Fibroblast of the conjunctiva (primary cell): ENCODE data around the gene PPAN.

Experiments
- DNase-seq: peaks from one replicate; pipeline ENCODE4 v3.0.0-alpha.2; 2010; ENCODE audit warnings: low read depth

Gene PPAN, protein sequence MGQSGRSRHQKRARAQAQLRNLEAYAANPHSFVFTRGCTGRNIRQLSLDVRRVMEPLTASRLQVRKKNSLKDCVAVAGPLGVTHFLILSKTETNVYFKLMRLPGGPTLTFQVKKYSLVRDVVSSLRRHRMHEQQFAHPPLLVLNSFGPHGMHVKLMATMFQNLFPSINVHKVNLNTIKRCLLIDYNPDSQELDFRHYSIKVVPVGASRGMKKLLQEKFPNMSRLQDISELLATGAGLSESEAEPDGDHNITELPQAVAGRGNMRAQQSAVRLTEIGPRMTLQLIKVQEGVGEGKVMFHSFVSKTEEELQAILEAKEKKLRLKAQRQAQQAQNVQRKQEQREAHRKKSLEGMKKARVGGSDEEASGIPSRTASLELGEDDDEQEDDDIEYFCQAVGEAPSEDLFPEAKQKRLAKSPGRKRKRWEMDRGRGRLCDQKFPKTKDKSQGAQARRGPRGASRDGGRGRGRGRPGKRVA

DNA sequence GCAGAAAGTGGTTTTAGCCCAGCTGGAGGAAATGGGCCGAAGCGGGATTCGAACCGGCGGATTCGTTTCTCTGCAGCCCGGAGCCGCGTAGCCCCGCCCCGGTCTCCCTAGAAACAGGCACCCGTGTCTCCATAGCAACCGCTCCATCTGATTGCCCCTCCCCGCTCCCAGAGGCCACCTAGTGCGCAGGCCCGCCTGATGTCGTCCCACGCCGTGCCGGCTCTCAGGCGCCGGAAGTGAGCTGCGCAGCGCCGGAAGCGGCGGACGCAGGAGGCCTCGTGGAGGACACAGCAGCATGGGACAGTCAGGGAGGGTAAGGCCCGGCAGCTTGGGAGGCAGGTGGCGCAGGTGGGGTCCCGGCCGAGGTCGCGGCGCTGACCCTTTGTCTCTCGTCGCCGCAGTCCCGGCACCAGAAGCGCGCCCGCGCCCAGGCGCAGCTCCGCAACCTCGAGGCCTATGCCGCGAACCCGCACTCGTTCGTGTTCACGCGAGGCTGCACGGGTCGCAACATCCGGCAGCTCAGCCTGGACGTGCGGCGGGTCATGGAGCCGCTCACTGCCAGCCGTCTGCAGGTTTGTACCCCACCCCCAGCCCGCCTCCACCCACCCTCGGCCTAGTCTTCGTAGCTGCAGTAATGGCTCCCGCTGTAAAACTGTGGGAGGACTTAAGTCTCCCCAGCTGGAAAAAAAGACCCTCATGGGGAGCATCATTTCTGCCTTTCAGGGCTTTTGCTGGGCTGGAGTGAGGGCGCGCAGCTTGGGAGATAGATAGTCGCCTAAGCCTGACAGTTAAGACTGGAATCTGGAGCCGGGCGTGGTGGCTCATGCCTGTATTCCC is at the start of gene PPAN:
PPAN (plus strand) TSS at position 263 of the 837 bp plus-strand sequence; CDS start at position 296, 33 bp downstream.
- peak; percentile 98 for DNase-seq

DNA sequence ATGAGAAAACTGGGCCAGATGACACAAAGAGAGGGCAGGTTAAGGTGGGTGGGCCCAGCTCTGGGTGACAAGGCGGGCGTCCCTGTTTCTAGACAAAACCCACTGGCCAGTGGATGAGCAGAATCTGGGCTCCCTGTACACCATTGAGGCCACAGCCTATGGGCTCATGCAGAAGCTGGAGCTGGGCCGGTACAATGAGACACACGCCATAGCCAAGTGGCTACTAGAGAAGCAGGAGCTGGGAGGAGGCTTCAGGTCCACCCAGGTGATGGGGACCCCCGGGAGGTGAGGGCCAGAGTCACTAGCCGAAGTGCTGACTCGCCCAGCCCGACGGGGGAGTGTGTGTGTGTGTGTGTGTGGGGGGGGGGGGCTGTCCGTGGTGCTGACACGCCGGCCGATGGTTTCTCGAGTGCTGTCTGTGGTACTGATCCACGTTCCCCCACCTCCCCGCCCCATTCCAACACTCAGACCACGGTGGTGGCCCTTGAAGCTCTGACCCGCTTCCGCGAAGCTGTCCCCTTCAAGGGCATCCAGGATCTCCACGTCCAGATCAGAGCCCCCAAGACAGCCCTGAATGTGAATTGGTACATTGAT is 44.3 kb upstream of the PPAN start:
- DNase-seq, result no peak

DNA sequence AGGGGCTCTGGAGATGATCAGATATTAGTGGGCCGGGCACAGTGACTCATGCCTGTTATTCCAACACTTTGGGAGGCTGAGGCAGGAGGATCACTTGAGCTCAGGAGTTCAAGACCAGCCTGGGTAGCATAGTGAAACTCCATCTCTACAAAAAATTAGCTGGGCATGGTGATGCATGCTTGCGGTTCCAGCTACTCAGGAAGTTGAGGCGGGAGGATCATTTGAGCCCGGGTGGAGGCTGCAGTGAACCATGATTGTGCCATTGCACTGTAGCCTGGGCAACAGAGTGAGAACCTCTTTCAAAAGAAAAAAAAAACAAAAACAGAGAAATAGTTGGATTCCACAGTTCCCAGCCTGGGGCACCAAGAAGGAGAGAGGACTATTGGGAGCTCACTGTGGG is 38.0 kb upstream of the PPAN start:
- DNase-seq, result no peak

DNA sequence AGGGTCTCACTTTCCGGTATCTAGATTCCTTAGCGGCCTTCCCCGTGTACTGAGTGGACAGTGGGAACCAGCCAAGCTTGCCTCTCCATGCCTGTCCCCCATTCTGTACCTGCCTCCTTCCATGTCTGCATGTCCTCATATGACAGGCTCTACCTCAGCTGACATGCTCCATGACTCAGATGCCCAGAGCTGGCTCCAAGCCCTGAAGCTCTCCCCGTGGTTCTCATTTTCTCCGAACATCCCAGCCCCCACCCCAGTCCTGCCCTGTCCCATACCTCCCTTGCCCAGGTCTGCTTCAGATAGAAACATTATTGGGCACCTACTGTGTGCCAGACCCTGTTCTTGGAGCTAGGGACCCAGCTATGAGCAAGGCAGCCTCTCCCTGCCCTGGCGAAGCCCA is 37.1 kb upstream of the PPAN start:
- DNase-seq, result no peak

DNA sequence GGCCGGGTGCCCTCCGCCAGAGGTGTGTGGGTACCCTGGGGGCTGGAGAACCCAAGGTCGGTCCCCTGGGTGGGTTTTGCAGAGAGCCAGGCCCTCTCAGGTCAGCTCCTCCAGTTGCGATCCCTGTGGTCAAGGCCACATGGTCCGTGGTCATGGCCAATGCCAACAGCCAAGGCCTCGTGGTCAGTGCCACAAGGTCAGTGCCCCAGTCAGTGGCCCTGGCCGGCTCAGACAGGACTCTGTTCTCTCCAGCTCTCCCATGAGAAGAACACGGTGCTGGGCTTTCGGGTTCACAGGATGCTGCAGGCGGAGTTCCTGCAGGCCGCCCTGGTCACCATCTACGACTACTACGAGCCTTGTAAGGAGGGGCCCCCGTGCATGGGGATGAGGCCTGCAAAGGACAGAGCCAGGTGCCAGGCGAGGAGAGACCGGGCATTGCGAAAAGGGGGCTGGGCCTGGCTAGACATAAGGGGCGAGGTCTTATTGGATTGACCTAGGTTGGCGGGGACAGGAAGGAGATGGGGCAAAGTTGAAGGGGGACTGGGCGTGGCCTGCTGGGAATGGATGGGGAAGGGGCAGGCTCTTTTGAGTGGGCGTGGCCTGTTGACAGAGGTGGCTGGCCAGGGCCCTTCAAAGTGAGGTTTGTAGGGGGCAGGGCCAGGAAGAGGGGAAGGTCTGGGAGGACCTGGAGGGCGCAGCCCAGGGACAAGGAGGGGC is 35.3 kb upstream of the PPAN start:
- no peak for DNase-seq

DNA sequence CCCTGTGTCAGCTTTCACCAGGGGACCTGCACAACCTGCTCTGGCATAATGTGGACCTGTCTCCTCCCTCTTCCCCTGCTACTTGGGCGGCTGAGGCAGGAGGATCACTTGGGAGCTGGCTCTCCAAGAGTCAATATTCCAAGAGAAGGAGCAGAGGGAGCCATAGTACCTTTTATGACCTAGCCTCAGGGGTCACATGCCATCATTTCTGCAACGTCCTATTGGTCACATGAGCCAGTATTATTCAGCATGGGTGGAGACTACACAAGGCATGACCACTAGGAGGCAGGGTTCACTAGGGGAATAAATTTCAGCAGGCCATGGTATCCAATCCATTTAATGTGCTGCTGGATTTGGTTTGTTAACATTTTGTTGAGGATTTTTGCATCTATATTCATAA is 32.0 kb upstream of the PPAN start:
- no peak for DNase-seq

DNA sequence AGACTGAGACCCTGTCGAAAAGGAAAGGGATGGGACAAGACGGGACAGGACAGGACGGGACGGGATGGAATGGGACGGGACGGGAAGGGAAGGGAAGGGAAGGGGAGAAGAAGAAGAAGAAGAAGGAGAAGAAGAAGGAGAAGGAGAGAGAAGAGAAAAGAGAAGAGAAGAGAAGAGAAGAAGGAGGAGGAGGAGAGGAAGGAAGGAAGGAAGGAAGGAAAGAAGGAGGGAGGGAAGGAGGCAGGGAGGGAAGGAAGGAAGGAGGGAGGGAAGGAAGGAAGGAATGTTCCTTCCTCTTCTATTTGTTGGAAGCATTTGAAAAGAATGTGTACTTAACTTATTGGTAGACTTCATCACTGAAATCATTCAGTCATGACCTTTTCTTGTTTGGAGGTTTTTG is 29.6 kb upstream of the PPAN start:
- no peak for DNase-seq

DNA sequence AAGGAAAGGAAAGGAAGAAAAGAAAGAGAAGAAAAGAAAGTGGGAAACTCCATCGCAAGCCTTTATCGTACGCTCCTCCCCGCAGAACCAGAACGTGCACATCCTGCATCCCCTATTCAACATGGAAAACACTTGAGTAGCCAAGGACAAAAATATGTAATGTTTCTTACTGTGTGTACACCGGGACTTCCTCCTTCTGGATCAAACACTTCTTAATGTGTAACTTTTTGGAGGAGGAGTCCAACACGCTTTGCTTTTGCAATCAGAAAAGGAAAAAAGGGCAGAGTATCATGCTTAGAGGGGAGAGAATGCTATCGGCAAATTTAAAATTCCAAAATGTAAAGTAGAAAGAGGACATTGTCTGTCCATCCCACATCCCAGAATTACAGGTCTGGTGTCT is 27.8 kb upstream of the PPAN start:
- no peak for DNase-seq

DNA sequence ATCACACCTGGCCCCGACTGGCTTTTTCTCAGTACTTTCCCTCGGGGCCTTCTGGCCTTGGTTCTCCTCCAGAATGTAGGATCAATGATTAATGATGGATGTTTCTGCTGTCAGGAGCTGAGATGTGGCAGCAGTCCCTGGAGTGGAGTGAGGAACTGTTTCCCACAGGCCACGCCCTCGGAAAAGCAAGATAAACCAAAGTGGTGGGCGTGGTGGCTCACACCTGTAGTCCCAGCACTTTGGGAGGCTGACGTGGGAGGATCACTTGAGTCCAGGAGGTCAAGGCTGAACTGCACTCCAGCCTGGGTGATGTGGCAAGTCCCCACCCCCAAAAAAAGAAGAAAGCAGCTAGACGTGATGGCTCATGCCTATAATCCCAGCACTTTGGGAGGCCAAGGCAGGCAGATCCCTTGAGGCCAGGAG is 27.1 kb upstream of the PPAN start:
- no peak for DNase-seq

DNA sequence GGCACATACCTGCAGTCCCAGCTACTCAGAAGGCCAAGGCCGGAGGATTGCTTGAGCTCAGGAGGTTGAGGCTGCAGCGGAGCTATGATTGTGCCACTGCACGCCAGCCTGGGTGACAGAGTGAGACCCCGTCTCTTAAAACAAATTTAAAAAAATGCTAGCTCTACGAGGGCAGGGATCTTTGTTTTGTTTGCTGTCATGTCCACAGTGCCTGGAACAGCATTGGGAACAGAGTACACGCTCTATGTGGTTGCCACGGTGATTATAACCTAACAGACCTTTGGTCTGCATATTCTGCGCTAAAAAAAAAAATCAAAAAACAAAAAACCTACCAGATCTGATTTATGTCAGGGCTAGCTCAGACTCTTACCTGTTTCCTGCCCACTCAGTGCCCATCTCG is 22.3 kb upstream of the PPAN start:
- DNase-seq, result no peak

DNA sequence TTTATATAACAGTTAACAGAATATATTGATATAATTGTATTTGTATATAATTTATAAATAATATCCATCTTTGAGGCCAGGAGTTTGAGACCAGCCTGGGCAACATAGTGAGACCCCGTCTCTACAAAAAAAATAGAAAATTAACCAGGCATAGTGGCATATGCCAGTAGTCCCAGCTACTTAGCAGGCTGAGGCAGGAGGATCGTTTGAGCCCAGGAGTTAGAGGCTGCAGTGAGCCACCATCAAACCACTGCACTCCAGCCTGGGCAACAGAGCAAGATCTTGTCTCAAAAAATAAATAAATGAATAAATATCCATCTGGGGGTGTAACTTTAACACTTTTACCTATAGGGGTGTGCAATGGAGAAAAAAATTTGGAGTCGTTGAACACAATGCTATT is 21.4 kb upstream of the PPAN start:
- DNase-seq, result no peak

DNA sequence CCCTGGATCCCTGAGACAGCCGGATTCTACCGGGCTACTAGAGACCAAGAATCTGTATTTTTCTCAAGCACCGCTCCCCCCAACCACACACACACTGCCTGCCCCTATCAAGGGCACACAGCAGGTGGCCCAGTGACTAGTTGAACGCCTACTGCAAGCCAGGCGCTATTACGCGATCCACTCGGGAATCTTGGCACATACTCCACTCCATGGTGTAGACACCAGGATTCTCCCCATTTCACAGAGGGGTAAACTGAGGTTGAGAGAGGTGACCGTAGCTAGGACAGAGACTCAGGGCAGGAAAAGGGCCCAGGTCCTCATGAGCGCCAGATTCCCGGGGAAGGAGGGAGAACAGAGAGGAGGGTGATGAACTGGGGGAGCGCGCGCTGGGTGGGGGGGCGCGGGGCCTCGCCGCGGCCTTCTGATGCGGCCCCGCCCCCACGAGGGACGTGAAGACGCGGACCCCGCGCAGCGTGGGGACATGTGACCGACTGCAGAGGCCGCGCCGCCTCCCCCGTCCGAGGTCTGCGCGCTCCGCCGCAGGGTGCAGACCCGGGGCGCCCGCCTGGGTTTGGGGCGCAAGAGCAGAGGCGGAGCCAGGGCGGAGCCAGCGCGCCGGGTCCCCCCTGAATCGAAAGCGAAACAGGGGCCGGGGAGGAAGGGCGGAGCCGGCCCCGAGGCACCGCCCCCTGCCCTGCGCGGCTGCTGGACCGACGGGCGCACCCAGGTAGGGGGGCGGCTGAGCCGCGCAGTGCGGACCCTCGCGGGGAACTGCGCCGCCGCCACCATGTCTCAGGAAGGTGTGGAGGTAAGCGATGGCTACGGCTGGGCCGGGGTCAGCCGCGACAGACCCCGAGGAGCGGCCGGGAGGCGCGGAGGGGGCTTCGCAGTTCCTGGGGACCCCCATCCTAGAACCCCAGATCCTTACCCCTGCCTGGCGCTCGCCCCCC is 20.2 kb upstream of the PPAN start, which contains the start of gene SHFL:
SHFL (plus strand) TSS at position 677 of the 950 bp plus-strand sequence; CDS start at position 788, 111 bp downstream.
- DNase-seq, result peak; percentile 33

DNA sequence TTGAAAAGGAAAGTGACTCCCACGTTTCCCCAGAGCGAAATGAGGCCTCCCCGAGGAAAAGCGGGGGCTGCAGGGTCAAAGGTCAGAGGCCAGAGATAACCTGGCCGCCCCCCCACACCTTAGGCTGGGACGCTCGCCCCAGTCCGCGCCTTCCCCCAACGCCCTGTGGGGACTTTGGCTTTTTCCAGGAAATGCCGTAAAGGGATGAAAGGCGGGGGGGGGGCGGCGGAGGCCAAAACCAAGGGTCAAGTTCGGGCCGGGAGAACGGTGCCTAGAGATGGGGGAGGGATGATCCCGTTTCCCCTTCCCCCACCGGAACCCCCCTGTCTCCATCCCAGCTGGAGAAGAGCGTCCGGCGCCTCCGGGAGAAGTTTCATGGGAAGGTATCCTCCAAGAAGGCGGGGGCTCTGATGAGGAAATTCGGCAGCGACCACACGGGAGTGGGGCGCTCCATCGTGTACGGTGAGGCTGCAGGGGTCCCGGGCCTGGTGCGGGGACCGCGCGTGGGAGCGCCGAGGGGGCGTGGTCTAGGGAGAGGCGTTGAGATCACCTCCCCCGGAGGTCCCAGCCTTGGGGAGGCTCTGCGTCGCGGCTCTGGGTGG is 19.5 kb upstream of the PPAN start:
- DNase-seq, result no peak

DNA sequence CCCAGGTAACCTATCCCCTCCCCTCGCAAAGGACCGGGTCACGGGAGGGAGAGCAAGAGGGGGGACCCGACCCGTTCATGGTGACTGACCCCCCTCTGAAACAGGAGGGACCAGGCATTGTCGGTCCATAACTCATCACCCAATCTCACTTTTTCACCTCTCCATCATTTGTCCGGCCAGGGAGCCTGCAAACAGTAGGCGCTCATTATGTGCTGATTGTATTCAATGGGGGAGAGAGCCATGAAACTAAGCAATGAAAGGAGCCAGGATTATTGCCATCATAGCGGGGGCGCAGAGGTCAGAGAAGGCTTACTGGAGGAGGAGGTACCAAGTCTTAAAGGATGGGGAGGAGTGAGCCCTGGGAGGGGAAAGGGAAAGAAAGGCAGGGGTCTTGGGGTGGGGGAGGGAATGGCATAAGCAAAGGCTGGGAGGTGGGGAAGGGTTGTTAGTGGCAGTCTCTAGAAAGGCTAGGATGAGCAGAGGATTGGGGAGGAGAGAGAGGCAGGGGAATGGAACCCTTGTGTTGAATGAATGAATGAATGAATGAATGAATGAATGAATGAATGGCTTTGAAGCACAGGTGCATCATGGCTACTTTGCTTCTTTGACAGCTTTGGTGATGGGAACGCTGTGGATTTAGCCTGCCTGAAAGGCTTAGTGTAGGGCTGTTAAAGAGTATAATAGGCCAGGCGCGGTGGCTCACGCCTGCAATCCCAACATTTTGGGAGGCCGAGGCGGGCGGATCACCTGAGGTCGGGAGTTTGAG is 18.7 kb upstream of the PPAN start:
- no peak for DNase-seq

DNA sequence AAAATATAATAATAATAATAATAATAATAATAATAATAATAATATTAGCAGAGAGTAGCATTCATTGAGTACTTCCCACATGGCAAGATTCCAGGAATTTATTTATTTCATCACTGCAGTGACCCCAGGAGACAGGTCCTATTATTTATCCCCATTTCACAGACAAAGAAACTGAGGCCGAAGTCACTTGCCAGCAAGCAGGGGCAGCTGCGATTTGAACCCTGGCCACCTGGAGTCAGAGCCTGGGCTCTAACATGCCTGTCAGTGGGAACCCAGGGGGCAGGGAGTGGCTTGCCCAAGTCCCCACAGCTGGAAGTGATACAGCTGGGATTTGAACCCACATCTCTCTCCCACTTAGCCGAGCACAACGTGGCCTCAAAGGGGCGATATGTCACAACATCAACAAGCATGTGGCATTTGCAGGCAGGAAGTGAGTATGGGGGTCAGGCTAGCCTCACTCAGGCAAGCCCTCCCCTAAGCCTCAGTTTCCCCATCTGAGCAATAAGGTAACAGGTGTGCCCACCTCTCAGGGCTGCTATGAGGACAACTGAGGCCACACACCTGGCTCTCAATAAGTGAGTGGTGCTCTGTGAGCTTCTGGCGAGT is 17.1 kb upstream of the PPAN start:
- no peak for DNase-seq

DNA sequence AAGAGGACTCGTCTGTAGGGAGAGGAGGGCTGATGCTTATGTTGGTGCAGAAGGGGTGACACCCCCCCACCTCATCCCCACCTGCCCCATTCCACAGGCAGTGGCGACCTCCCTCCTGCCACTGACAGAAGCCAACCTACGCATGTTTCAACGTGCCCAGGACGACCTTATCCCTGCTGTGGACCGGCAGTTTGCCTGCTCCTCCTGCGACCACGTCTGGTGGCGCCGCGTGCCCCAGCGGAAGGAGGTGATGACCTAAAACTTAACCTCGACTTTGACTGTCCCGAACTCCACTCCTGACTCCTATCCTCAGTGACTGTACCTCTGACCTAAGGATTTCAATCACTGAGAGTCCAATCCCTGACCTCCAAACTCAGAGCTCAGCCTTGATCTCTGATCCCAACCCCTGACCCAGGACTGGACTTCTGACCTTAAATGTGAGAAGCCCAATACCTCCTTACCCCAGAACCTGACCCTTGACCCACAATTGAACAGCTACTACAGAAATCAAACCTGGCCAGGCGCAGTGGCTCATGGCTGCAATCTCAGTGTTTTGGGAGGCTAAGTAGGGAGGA is 16.3 kb upstream of the PPAN start:
- no peak for DNase-seq

DNA sequence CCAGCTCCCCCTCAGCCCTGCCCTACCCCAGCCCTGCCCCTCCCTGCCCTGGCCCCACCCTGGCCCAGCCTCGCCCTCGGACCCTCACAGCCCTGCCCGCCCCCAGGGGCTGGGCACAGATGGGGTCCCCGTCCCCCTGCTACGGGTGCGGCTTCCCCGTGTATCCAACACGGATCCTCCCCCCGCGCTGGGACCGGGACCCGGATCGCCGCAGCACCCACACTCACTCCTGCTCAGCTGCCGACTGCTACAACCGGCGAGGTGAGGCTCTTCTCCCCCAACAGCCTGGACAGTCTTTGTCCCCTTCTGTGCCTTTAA is 14.8 kb upstream of the PPAN start:
- no peak for DNase-seq

DNA sequence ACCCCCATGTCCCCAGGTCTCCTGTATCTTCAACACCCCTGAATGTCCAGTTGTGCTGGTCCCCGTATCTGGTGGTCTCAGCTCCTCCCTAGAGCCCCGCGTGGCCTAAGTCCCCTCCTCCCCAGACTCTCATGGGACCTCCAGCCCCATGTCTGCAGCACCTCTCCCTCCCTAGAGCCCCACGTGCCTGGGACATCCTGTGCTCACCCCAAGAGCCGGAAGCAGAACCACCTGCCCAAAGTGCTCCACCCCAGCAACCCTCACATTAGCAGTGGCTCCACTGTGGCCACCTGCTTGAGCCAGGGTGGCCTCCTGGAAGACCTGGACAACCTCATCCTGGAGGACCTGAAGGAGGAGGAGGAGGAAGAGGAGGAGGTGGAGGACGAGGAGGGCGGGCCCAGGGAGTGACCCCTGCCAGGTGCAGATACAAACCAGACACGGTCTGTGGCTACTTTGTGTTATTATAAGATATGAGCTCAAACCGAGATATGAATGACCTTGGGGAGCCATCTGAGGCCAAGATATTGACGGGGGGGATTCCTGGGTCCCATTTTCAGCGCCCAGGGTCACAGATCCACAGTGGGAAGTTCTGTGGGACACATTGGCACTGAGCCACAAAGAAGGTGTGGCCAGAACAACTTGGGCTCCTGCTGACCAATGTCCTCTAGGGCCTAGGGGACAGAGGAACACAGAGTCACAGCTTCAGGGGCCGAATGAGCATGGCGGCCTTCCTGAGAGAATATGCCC is 14.1 kb upstream of the PPAN start:
- DNase-seq, result no peak
